ENCODE data around the gene EPHA10. TPM values are rescaled to one million over a fixed set of nuclear protein-coding genes. Genes with fewer than 3 reads are reported as not detected.

Gene EPHA10
- polyA plus RNA-seq, 2 of the 4 experiments (the other 2 are of a cell fraction), result 0.35 to 0.53 TPM

DNA sequence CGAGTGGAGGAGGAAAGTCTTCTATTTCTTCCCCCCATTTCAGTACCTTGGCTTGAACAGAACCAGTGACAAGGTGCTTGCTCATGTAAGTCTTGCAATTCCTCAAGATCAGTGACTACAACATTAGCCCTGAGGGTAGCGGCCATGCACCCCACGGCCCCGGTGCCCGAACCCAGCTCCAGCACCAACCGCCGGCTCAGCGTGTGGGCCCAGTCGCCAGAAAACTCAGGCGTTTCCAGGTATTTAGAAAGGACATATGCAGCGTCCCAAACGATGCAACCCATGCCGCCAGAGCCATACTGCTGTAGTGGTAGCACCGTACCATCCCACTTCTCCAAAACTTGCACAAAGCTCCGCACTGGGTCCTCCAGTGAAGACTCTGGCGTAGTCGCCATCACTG lies 17.6 kb upstream of the EPHA10 start:
- ATAC-seq (no peak), FAIRE-seq (no peak), DNase-seq (ENCODE audit: low read depth in 1 of 2, low spot score in 1 of 2) (no peak)
- Histone ChIP-seq H3K4me3 (no peak overlapping the region), H3K27ac (no peak overlapping the region), H3K9me3 (no peaks in the 10 kb centered on the region), H3K4me1 (no peaks in the 10 kb centered on the region), H3K4me2 (no peak overlapping the region)
- ChIA-PET CTCF (no interaction called here), POLR2A (no interaction called here)
- TF ChIP-seq, protein P1, sequence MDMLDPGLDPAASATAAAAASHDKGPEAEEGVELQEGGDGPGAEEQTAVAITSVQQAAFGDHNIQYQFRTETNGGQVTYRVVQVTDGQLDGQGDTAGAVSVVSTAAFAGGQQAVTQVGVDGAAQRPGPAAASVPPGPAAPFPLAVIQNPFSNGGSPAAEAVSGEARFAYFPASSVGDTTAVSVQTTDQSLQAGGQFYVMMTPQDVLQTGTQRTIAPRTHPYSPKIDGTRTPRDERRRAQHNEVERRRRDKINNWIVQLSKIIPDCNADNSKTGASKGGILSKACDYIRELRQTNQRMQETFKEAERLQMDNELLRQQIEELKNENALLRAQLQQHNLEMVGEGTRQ (IDR thresholded peaks at IDR 0.05), result no peak
- TF ChIP-seq RFX5 (IDR thresholded peaks at IDR 0.05) (no peak), CHD4 (IDR thresholded peaks at IDR 0.05; ENCODE audit: borderline replicate concordance) (no peak), POLR2A (IDR thresholded peaks at IDR 0.05; ENCODE audit: low read length) (no peak), MAFK (IDR thresholded peaks at IDR 0.05; ENCODE audit: partially characterized antibody) (no peak), HDAC2 (IDR thresholded peaks at IDR 0.05) (no peak), ESRRA (IDR thresholded peaks at IDR 0.05; ENCODE audit: borderline replicate concordance, low read length) (no peak), CEBPB (IDR thresholded peaks at IDR 0.05) (no peak), MAZ (IDR thresholded peaks at IDR 0.05; ENCODE audit: borderline replicate concordance, low read depth, low read length) (no peak), NFE2L2 (conservative IDR thresholded peaks at IDR 0.05; ENCODE audit: low read length) (no peak), RNF2 (IDR thresholded peaks at IDR 0.05; ENCODE audit: borderline replicate concordance, low read depth) (no peak), ZSCAN20 (CRISPR knock-in tag; IDR thresholded peaks at IDR 0.05) (no peak), SMC3 (IDR thresholded peaks at IDR 0.05) (no peak), TFCP2L1 (CRISPR knock-in tag; IDR thresholded peaks at IDR 0.05) (no peak), FOXS1 (CRISPR knock-in tag; IDR thresholded peaks at IDR 0.05) (no peak), CHD2 (IDR thresholded peaks at IDR 0.05; ENCODE audit: low read length, partially characterized antibody) (no peak)
- TF ChIP-seq, protein P2, sequence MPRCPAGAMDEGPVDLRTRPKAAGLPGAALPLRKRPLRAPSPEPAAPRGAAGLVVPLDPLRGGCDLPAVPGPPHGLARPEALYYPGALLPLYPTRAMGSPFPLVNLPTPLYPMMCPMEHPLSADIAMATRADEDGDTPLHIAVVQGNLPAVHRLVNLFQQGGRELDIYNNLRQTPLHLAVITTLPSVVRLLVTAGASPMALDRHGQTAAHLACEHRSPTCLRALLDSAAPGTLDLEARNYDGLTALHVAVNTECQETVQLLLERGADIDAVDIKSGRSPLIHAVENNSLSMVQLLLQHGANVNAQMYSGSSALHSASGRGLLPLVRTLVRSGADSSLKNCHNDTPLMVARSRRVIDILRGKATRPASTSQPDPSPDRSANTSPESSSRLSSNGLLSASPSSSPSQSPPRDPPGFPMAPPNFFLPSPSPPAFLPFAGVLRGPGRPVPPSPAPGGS (IDR thresholded peaks at IDR 0.05), result no peak
- TF ChIP-seq, protein P3, sequence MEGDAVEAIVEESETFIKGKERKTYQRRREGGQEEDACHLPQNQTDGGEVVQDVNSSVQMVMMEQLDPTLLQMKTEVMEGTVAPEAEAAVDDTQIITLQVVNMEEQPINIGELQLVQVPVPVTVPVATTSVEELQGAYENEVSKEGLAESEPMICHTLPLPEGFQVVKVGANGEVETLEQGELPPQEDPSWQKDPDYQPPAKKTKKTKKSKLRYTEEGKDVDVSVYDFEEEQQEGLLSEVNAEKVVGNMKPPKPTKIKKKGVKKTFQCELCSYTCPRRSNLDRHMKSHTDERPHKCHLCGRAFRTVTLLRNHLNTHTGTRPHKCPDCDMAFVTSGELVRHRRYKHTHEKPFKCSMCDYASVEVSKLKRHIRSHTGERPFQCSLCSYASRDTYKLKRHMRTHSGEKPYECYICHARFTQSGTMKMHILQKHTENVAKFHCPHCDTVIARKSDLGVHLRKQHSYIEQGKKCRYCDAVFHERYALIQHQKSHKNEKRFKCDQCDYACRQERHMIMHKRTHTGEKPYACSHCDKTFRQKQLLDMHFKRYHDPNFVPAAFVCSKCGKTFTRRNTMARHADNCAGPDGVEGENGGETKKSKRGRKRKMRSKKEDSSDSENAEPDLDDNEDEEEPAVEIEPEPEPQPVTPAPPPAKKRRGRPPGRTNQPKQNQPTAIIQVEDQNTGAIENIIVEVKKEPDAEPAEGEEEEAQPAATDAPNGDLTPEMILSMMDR (IDR thresholded peaks at IDR 0.05), result no peak
- TF ChIP-seq, protein P4, sequence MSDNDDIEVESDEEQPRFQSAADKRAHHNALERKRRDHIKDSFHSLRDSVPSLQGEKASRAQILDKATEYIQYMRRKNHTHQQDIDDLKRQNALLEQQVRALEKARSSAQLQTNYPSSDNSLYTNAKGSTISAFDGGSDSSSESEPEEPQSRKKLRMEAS (IDR thresholded peaks at IDR 0.05), result no peak
- WGBS (ENCODE audit: missing lambda C conversion rate), result 48% methylated on average over 15 of the region's 17 CpGs

DNA sequence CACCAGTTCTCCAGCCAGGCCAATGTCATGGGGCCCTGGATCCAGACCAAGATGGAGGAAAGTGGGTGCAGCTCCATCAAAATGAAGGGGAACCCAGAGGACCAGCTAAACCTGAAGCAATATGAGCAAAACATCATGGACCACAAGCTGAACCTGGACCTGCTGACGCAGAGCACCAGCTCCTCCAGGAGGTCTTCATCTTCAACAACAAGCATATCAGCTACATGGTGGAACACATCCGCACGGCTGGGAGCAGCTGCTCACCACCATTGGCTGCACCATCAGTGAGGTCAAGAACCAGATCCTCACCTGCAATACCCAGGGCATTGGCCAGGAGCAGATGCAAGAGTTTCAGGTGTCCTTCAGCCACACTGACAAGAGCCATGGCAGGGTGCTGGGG lies 13.7 kb upstream of the EPHA10 start:
- Histone ChIP-seq H3K4me3 (no peak overlapping the region), H3K9me3 (peaks cover 4% of the 10 kb centered on the region; the same call in 1 of the 3 replicates), H3K27ac (no peak overlapping the region), H3K4me2 (no peak overlapping the region), H3K4me1 (no peaks in the 10 kb centered on the region)
- CTCF ChIA-PET, result interaction anchor here (0.9 kb wide), 1 partner anchor 97 kb away, joined by 3 read pairs; no protein-coding TSS in a partner anchor
- ATAC-seq (no peak), FAIRE-seq (no peak), DNase-seq (ENCODE audit: low read depth in 1 of 2, low spot score in 1 of 2) (no peak)
- POLR2A ChIA-PET, result no interaction called here
- 90% methylated on average over 3 of the region's 3 CpGs for WGBS (ENCODE audit: missing lambda C conversion rate)
- TF ChIP-seq NPAS2 (CRISPR knock-in tag; IDR thresholded peaks at IDR 0.05; ENCODE audit: borderline replicate concordance) (no peak), NFE2L2 (conservative IDR thresholded peaks at IDR 0.05; ENCODE audit: low read length) (no peak), EHF (CRISPR knock-in tag; IDR thresholded peaks at IDR 0.05) (no peak), NR3C1 (IDR thresholded peaks at IDR 0.05) (no peak), CHD2 (IDR thresholded peaks at IDR 0.05; ENCODE audit: low read length, partially characterized antibody) (no peak), SMC3 (IDR thresholded peaks at IDR 0.05) (no peak)
- TF ChIP-seq, protein P5, sequence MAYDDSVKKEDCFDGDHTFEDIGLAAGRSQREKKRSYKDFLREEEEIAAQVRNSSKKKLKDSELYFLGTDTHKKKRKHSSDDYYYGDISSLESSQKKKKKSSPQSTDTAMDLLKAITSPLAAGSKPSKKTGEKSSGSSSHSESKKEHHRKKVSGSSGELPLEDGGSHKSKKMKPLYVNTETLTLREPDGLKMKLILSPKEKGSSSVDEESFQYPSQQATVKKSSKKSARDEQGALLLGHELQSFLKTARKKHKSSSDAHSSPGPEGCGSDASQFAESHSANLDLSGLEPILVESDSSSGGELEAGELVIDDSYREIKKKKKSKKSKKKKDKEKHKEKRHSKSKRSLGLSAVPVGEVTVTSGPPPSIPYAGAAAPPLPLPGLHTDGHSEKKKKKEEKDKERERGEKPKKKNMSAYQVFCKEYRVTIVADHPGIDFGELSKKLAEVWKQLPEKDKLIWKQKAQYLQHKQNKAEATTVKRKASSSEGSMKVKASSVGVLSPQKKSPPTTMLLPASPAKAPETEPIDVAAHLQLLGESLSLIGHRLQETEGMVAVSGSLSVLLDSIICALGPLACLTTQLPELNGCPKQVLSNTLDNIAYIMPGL (CRISPR knock-in tag; IDR thresholded peaks at IDR 0.05; ENCODE audit: borderline replicate concordance), result no peak
- TF ChIP-seq, protein P6, sequence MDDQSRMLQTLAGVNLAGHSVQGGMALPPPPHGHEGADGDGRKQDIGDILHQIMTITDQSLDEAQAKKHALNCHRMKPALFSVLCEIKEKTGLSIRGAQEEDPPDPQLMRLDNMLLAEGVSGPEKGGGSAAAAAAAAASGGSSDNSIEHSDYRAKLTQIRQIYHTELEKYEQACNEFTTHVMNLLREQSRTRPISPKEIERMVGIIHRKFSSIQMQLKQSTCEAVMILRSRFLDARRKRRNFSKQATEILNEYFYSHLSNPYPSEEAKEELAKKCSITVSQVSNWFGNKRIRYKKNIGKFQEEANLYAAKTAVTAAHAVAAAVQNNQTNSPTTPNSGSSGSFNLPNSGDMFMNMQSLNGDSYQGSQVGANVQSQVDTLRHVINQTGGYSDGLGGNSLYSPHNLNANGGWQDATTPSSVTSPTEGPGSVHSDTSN (IDR thresholded peaks at IDR 0.05), result no peak
- TF ChIP-seq, protein P1 (IDR thresholded peaks at IDR 0.05), result no peak
- TF ChIP-seq, protein P7, sequence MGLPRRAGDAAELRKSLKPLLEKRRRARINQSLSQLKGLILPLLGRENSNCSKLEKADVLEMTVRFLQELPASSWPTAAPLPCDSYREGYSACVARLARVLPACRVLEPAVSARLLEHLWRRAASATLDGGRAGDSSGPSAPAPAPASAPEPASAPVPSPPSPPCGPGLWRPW (IDR thresholded peaks at IDR 0.05), result no peak
- TF ChIP-seq, protein P8, sequence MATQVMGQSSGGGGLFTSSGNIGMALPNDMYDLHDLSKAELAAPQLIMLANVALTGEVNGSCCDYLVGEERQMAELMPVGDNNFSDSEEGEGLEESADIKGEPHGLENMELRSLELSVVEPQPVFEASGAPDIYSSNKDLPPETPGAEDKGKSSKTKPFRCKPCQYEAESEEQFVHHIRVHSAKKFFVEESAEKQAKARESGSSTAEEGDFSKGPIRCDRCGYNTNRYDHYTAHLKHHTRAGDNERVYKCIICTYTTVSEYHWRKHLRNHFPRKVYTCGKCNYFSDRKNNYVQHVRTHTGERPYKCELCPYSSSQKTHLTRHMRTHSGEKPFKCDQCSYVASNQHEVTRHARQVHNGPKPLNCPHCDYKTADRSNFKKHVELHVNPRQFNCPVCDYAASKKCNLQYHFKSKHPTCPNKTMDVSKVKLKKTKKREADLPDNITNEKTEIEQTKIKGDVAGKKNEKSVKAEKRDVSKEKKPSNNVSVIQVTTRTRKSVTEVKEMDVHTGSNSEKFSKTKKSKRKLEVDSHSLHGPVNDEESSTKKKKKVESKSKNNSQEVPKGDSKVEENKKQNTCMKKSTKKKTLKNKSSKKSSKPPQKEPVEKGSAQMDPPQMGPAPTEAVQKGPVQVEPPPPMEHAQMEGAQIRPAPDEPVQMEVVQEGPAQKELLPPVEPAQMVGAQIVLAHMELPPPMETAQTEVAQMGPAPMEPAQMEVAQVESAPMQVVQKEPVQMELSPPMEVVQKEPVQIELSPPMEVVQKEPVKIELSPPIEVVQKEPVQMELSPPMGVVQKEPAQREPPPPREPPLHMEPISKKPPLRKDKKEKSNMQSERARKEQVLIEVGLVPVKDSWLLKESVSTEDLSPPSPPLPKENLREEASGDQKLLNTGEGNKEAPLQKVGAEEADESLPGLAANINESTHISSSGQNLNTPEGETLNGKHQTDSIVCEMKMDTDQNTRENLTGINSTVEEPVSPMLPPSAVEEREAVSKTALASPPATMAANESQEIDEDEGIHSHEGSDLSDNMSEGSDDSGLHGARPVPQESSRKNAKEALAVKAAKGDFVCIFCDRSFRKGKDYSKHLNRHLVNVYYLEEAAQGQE (IDR thresholded peaks at IDR 0.05), result no peak
